Prostate gland (tissue), 2 donors: ENCODE measurements around the gene TPD52L2. TPM values are rescaled to one million over a fixed set of nuclear protein-coding genes. Genes with fewer than 3 reads are reported as not detected.

Experiments used
- DNase-seq: peaks from one replicate; pipeline ENCODE4 v3.0.0-alpha.2; 2019; ENCODE audit warnings: low spot score
- H3K27ac ChIP-seq, 2 donors: fragments of 200-600 bp; sonication (generic); 2 replicates each; pipeline ENCODE4 v1.5.1; 2017 to 2019
- H3K27me3 ChIP-seq: fragments of 200-600 bp; sonication (generic); replicated peaks from 2 replicates; pipeline ENCODE4 v1.5.1; 2019; ENCODE audit not compliant: insufficient read depth
- H3K36me3 ChIP-seq, 2 donors: fragments of 200-600 bp; sonication (generic); 1 replicate in 1 of 2; 2 replicates in 1 of 2; pipeline versions ENCODE4 v1.5.1 to v1.8.1; 2017 to 2019
- H3K4me1 ChIP-seq: fragments of 200-600 bp; sonication (generic); replicated peaks from 2 replicates; pipeline ENCODE4 v1.5.1; 2019
- H3K4me3 ChIP-seq, 2 donors: fragments of 200-600 bp; sonication (generic); 2 replicates each; pipeline ENCODE4 v1.5.1; 2017 to 2019
- H3K9me3 ChIP-seq: fragments of 200-600 bp; sonication (generic); 2 replicates; pipeline ENCODE4 v1.5.1; 2017
- POLR2A ChIP-seq: fragments of 450-650 bp; IDR thresholded peaks from one replicate; pipeline ENCODE4 v1.6.1; 2016; ENCODE audit warnings: antibody characterized with exemption, mild to moderate bottlenecking
- POLR2AphosphoS5 ChIP-seq: sonication (generic); formaldehyde crosslinking; IDR thresholded peaks from one replicate; pipeline ENCODE4 v1.6.1; 2017; ENCODE audit warnings: antibody characterized with exemption
- WGBS: methylation state at CpG from one replicate; pipeline ENCODE4 v1.1.5; 2018; 5-methylcytosine and 5-hydroxymethylcytosine counted together
- intact Hi-C: fragments of 100-400 bp; cut with DNase I; formaldehyde crosslinking; loops from one replicate; pipeline ENCODE4 v1.14.2; 2022
- total RNA-seq, 2 donors: library from RNA; depleted of rRNA; stranded (reverse); fragments of >200 nt; gene quantifications; one replicate each; pipeline ENCODE4 v1.1.0, GENCODE V29; 2016
- TF ChIP-seq, protein P1 (sequence below), 4 experiments: fragments of 200-600 bp in 2 of 4; fragments of 450-650 bp in 2 of 4; sonication (generic) in 2 of 4; IDR thresholded peaks; 1 replicate in 3 of 4; 2 replicates in 1 of 4; pipeline ENCODE4 v1.5.1; 2016 to 2019; ENCODE audit warnings: antibody characterized with exemption in 4 of 4, mild to moderate bottlenecking in 2 of 4, moderate library complexity in 2 of 4

TPD52L2 gene
- total RNA-seq, 2 donors from 2014 or later, result 105 to 127 TPM

GRCh38 chr20:63896264-63897105 lies 31.4 kb downstream of the TPD52L2 start:
- Histone ChIP-seq H3K4me1 (peaks cover 17% of the 10 kb centered on the region), H3K27ac (peak overlapping the region; percentile 77 to 82), H3K4me3 (peak overlapping the region; percentile 46 to 55), H3K9me3 (no peaks in the 10 kb centered on the region), H3K27me3 (no peaks in the 10 kb centered on the region), H3K36me3 (no peaks in the 10 kb centered on the region)
- WGBS, result 11% methylated on average over 18 of the region's 18 CpGs
- peak; percentile 15 for TF ChIP-seq POLR2AphosphoS5
- TF ChIP-seq, protein P1, sequence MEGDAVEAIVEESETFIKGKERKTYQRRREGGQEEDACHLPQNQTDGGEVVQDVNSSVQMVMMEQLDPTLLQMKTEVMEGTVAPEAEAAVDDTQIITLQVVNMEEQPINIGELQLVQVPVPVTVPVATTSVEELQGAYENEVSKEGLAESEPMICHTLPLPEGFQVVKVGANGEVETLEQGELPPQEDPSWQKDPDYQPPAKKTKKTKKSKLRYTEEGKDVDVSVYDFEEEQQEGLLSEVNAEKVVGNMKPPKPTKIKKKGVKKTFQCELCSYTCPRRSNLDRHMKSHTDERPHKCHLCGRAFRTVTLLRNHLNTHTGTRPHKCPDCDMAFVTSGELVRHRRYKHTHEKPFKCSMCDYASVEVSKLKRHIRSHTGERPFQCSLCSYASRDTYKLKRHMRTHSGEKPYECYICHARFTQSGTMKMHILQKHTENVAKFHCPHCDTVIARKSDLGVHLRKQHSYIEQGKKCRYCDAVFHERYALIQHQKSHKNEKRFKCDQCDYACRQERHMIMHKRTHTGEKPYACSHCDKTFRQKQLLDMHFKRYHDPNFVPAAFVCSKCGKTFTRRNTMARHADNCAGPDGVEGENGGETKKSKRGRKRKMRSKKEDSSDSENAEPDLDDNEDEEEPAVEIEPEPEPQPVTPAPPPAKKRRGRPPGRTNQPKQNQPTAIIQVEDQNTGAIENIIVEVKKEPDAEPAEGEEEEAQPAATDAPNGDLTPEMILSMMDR (IDR thresholded peaks at IDR 0.05), result no peak
- TF ChIP-seq POLR2A, result no peak
- intact Hi-C loops, result loop anchor here (10.0 kb wide), 1 partner anchor 168 kb away; the partner anchor contains the start of gene TCEA2
- no peak for DNase-seq

DNA sequence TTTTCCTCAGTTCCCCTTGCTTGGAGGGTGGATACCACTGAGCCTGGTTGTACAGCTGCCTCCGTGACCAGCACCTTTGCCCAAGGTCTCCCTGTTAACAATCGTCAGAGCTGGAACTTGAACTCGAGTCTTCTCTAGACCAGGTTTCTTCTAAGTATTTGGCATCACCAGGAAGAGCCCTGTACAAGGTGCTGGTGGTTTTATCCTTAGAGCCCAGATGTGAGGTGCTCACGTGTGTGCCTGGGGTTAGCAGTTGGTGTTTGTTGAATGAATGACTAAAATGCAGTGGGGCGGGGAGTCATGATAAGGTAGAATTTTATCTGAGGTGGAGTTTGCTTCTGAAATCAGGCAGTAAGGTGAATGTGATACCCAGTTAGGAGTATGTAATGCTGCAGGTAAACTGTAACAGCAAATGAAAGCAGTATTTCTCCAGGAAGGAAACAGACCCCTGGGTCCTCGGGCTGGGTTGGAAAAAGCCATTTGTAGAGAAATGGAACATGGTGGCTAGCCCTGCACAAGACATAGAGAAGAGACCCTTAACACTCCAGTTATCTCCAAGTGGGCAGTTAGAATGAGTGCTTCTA lies 33.0 kb downstream of the TPD52L2 start:
- TF ChIP-seq POLR2A (no peak), POLR2AphosphoS5 (no peak)
- TF ChIP-seq, protein P1 (IDR thresholded peaks at IDR 0.05), result no peak
- intact Hi-C loops, result loop anchor here (10.0 kb wide), 1 partner anchor 167 kb away; the partner anchor contains the start of gene TCEA2
- H3K4me1 ChIP-seq, result peaks cover 17% of the 10 kb centered on the region
- WGBS, result 86% methylated on average over 6 of the region's 6 CpGs
- no peaks in the 10 kb centered on the region for H3K36me3 ChIP-seq
- H3K4me3 ChIP-seq, result no peak overlapping the region
- H3K27ac ChIP-seq, result no peak overlapping the region
- DNase-seq, result no peak
- H3K9me3 ChIP-seq, result no peaks in the 10 kb centered on the region
- H3K27me3 ChIP-seq, result no peaks in the 10 kb centered on the region

- Histone ChIP-seq H3K9me3 (no peaks in the 10 kb centered on the region), H3K27me3 (no peaks in the 10 kb centered on the region), H3K27ac (no peak overlapping the region), H3K4me3 (no peak overlapping the region), H3K4me1 (peaks cover 16% of the 10 kb centered on the region), H3K36me3 (no peaks in the 10 kb centered on the region)
- TF ChIP-seq, protein P1 (IDR thresholded peaks at IDR 0.05), result no peak
- no peak for TF ChIP-seq POLR2AphosphoS5
- TF ChIP-seq POLR2A, result no peak
- DNase-seq, result no peak
- 80% methylated on average over 10 of the region's 10 CpGs for WGBS
- intact Hi-C loops, result loop anchor here (10.0 kb wide), 1 partner anchor 166 kb away; the partner anchor contains the start of gene TCEA2
Observed at GRCh38 chr20:63898882-63899558, 34.0 kb downstream of the TPD52L2 start.

- WGBS, result 68% methylated on average over 3 of the region's 3 CpGs
- H3K27ac ChIP-seq, result no peak overlapping the region
- no peaks in the 10 kb centered on the region for H3K27me3 ChIP-seq
- no peaks in the 10 kb centered on the region for H3K9me3 ChIP-seq
- DNase-seq, result no peak
- H3K4me1 ChIP-seq, result peaks cover 11% of the 10 kb centered on the region
- no peaks in the 10 kb centered on the region for H3K36me3 ChIP-seq
- intact Hi-C loops, result no loop called here
- TF ChIP-seq, protein P1 (IDR thresholded peaks at IDR 0.05), result no peak
- TF ChIP-seq POLR2A (no peak), POLR2AphosphoS5 (no peak)
- H3K4me3 ChIP-seq, result no peak overlapping the region
Observed at GRCh38 chr20:63900413-63900812, 35.3 kb downstream of the TPD52L2 start.
